ENCODE results near the gene DDX10.

DDX10 gene

GRCh38 chr11:108670451-108670850 is 5.6 kb downstream of the DDX10 start:
- Histone ChIP-seq H3K4me1 (ENCODE audit: control insufficient read depth in 1 of 2, insufficient read depth in 1 of 2, low read depth in 1 of 2, low read length in 1 of 2) (peaks cover 3 to 4% of the 10 kb centered on the region in 2 experiments), H3K27ac (no peak overlapping the region), H3K4me3 (ENCODE audit: low read depth in 1 of 2, low read length in 1 of 2) (no peak overlapping the region), H3K9me3 (no peaks in the 10 kb centered on the region), H3K36me3 (no peaks in the 10 kb centered on the region), H3K27me3 (no peaks in the 10 kb centered on the region)
- TF ChIP-seq, protein P1, sequence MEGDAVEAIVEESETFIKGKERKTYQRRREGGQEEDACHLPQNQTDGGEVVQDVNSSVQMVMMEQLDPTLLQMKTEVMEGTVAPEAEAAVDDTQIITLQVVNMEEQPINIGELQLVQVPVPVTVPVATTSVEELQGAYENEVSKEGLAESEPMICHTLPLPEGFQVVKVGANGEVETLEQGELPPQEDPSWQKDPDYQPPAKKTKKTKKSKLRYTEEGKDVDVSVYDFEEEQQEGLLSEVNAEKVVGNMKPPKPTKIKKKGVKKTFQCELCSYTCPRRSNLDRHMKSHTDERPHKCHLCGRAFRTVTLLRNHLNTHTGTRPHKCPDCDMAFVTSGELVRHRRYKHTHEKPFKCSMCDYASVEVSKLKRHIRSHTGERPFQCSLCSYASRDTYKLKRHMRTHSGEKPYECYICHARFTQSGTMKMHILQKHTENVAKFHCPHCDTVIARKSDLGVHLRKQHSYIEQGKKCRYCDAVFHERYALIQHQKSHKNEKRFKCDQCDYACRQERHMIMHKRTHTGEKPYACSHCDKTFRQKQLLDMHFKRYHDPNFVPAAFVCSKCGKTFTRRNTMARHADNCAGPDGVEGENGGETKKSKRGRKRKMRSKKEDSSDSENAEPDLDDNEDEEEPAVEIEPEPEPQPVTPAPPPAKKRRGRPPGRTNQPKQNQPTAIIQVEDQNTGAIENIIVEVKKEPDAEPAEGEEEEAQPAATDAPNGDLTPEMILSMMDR (IDR thresholded peaks at IDR 0.05): no peak

GRCh38 chr11:108672113-108672512 is 7.2 kb downstream of the DDX10 start:
- Histone ChIP-seq H3K36me3 (no peaks in the 10 kb centered on the region), H3K4me1 (ENCODE audit: control insufficient read depth in 1 of 2, insufficient read depth in 1 of 2, low read depth in 1 of 2, low read length in 1 of 2) (no peaks in the 10 kb centered on the region), H3K27me3 (no peaks in the 10 kb centered on the region), H3K4me3 (ENCODE audit: low read depth in 1 of 2, low read length in 1 of 2) (no peak overlapping the region), H3K27ac (no peak overlapping the region), H3K9me3 (no peaks in the 10 kb centered on the region)
- TF ChIP-seq, protein P1 (IDR thresholded peaks at IDR 0.05): no peak

GRCh38 chr11:108672786-108673185 is 7.9 kb downstream of the DDX10 start:
- Histone ChIP-seq H3K4me3 (ENCODE audit: low read depth in 1 of 2, low read length in 1 of 2) (no peak overlapping the region), H3K4me1 (ENCODE audit: control insufficient read depth in 1 of 2, insufficient read depth in 1 of 2, low read depth in 1 of 2, low read length in 1 of 2) (no peaks in the 10 kb centered on the region), H3K9me3 (no peaks in the 10 kb centered on the region), H3K36me3 (no peaks in the 10 kb centered on the region), H3K27me3 (no peaks in the 10 kb centered on the region), H3K27ac (no peak overlapping the region)
- TF ChIP-seq, protein P1 (IDR thresholded peaks at IDR 0.05): no peak

- no peak overlapping the region for H3K4me3 ChIP-seq (ENCODE audit: low read depth in 1 of 2, low read length in 1 of 2)
- no peaks in the 10 kb centered on the region for H3K4me1 ChIP-seq (ENCODE audit: control insufficient read depth in 1 of 2, insufficient read depth in 1 of 2, low read depth in 1 of 2, low read length in 1 of 2)
- H3K9me3 ChIP-seq: no peaks in the 10 kb centered on the region
- H3K27ac ChIP-seq: no peak overlapping the region
- H3K27me3 ChIP-seq: no peaks in the 10 kb centered on the region
- TF ChIP-seq, protein P1 (IDR thresholded peaks at IDR 0.05): no peak
- no peaks in the 10 kb centered on the region for H3K36me3 ChIP-seq
Observed at GRCh38 chr11:108679045-108679444, 14.2 kb downstream of the DDX10 start.

DNA sequence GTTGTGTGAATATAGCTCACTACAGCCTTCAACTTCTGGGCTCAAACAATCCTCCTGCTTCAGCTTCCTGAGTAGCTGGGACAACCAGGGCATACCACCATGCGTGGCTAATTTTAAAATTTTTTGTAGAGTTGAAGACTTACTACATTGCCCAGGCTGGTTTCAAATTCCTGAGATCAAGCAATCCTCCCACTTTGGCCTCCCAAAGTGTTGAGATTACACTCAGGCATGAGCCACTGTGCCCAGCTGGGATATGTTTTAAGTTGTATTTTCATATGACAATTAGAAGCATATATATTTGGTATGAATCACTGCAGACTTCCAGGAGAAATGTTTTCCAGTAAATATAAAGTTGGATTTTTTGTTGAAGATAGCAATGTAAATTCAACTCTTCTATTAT is 15.4 kb downstream of the DDX10 start:
- H3K4me3 ChIP-seq (ENCODE audit: low read depth in 1 of 2, low read length in 1 of 2): no peak overlapping the region
- no peaks in the 10 kb centered on the region for H3K4me1 ChIP-seq (ENCODE audit: control insufficient read depth in 1 of 2, insufficient read depth in 1 of 2, low read depth in 1 of 2, low read length in 1 of 2)
- H3K27ac ChIP-seq: no peak overlapping the region
- H3K27me3 ChIP-seq: no peaks in the 10 kb centered on the region
- H3K36me3 ChIP-seq: no peaks in the 10 kb centered on the region
- H3K9me3 ChIP-seq: no peaks in the 10 kb centered on the region
- TF ChIP-seq, protein P1 (IDR thresholded peaks at IDR 0.05): no peak
